Breast epithelium (tissue), 3 donors: Measurements from ENCODE around the gene CPSF2.

Experiments
- CTCF ChIP-seq, 3 donors: fragments of 450-650 bp; IDR thresholded peaks; one replicate each; pipeline ENCODE4 v1.5.1; 2016 to 2017; ENCODE audit warnings: antibody characterized with exemption in 3 of 3, mild to moderate bottlenecking in 3 of 3, moderate library complexity in 3 of 3
- POLR2A ChIP-seq: fragments of 450-650 bp; IDR thresholded peaks from one replicate; pipeline ENCODE4 v1.6.1; 2016; ENCODE audit warnings: antibody characterized with exemption, mild to moderate bottlenecking, moderate library complexity
- POLR2AphosphoS5 ChIP-seq, 3 donors: sonication (generic); formaldehyde crosslinking; IDR thresholded peaks; one replicate each; pipeline ENCODE4 v1.6.1; 2017; ENCODE audit warnings: antibody characterized with exemption in 3 of 3

GRCh38 chr14:92074555-92074954, 47.2 kb upstream of the CPSF2 start:
- no peak for TF ChIP-seq POLR2A
- no peak for TF ChIP-seq CTCF (IDR thresholded peaks at IDR 0.05)
- TF ChIP-seq POLR2AphosphoS5 (IDR thresholded peaks at IDR 0.05) = no peak
